HFFc6 (cell line): ENCODE data around the gene HIVEP3. TPM values are rescaled to one million over a fixed set of nuclear protein-coding genes. Genes with fewer than 3 reads are reported as not detected.

ENCODE experiments used
- DNase-seq: peaks from one replicate; pipeline ENCODE4 v3.0.0-alpha.2; 2018
- H3K27ac Mint-ChIP-seq: 2 replicates; pipeline ENCODE4 v1.8.0; 2020; ENCODE audit warnings: mild to moderate bottlenecking, mixed read lengths
- H3K27me3 Mint-ChIP-seq: 2 replicates; pipeline ENCODE4 v1.8.0; 2021; ENCODE audit warnings: mild to moderate bottlenecking, moderate library complexity, mixed read lengths; ENCODE audit not compliant: insufficient read depth
- H3K36me3 Mint-ChIP-seq: 2 replicates; pipeline ENCODE4 v1.8.0; 2021; ENCODE audit warnings: low read depth, mixed read lengths
- H3K4me1 Mint-ChIP-seq: 2 replicates; pipeline ENCODE4 v1.8.0; 2020; ENCODE audit warnings: low read depth, mixed read lengths
- H3K4me3 Mint-ChIP-seq: 2 replicates; pipeline ENCODE4 v1.8.0; 2020; ENCODE audit warnings: mild to moderate bottlenecking, moderate library complexity, mixed read lengths
- H3K9me3 Mint-ChIP-seq: 2 replicates; pipeline ENCODE4 v1.8.0; 2020; ENCODE audit warnings: mild to moderate bottlenecking, mixed read lengths
- CTCF ChIP-seq: fragments of 200-600 bp; sonication (generic); IDR thresholded peaks from 2 replicates; pipeline ENCODE4 v1.5.0; 2021; ENCODE audit warnings: antibody characterized with exemption, mild to moderate bottlenecking
- total RNA-seq, 6 experiments: library from RNA; stranded (reverse); fragmentation: NEBNext Ultra II Directional; extraction: Animal tissue kit (Norgen Biotek cat#: 25700); gene quantifications; 2 replicates in 1 of 6; 3 replicates in 5 of 6; pipeline ENCODE4 v1.2.3, GENCODE V29; 2021

The HIVEP3 gene
- total RNA-seq, 6 experiments from 2014 or later: 7.0 to 9.7 (median 7.9) TPM

- no peak for DNase-seq
- Mint-ChIP-seq H3K27ac (no peak overlapping the region), H3K27me3 (peaks cover 3% of the 10 kb centered on the region), H3K4me3 (no peak overlapping the region), H3K9me3 (no peaks in the 10 kb centered on the region), H3K4me1 (no peaks in the 10 kb centered on the region), H3K36me3 (peaks cover 4% of the 10 kb centered on the region; the same call in 1 of the 2 replicates)
- no peak for TF ChIP-seq CTCF
These were observed 217.7 kb downstream of the HIVEP3 start for GRCh38 chr1:41700986-41701535.

GRCh38 chr1:41700581-41700980 lies 218.1 kb downstream of the HIVEP3 start:
- Mint-ChIP-seq H3K27me3 (peaks cover 3% of the 10 kb centered on the region), H3K4me1 (no peaks in the 10 kb centered on the region), H3K9me3 (no peaks in the 10 kb centered on the region), H3K36me3 (peaks cover 4% of the 10 kb centered on the region; the same call in 1 of the 2 replicates), H3K27ac (no peak overlapping the region), H3K4me3 (no peak overlapping the region)
- no peak for DNase-seq
- TF ChIP-seq CTCF: no peak

GRCh38 chr1:41699861-41700248 lies 218.9 kb downstream of the HIVEP3 start:
- no peak overlapping the region for H3K4me3 Mint-ChIP-seq
- no peaks in the 10 kb centered on the region for H3K9me3 Mint-ChIP-seq
- no peaks in the 10 kb centered on the region for H3K4me1 Mint-ChIP-seq
- H3K27me3 Mint-ChIP-seq: no peaks in the 10 kb centered on the region; the same call in none of the 2 replicates
- DNase-seq: no peak
- H3K36me3 Mint-ChIP-seq: peaks cover 4% of the 10 kb centered on the region; the same call in 1 of the 2 replicates
- TF ChIP-seq CTCF: no peak
- H3K27ac Mint-ChIP-seq: no peak overlapping the region

- Mint-ChIP-seq H3K36me3 (peaks cover 4% of the 10 kb centered on the region; the same call in 1 of the 2 replicates), H3K4me1 (no peaks in the 10 kb centered on the region), H3K27me3 (no peaks in the 10 kb centered on the region; the same call in none of the 2 replicates), H3K27ac (no peak overlapping the region), H3K9me3 (no peaks in the 10 kb centered on the region), H3K4me3 (no peak overlapping the region)
- no peak for TF ChIP-seq CTCF
- DNase-seq: no peak
These were observed 219.5 kb downstream of the HIVEP3 start for GRCh38 chr1:41698916-41699860.

- Mint-ChIP-seq H3K4me1 (no peaks in the 10 kb centered on the region), H3K9me3 (no peaks in the 10 kb centered on the region), H3K27ac (no peak overlapping the region), H3K27me3 (no peaks in the 10 kb centered on the region; the same call in none of the 2 replicates), H3K36me3 (peaks cover 4% of the 10 kb centered on the region; the same call in 1 of the 2 replicates), H3K4me3 (no peak overlapping the region)
- no peak for TF ChIP-seq CTCF
- no peak for DNase-seq
These were observed 222.3 kb downstream of the HIVEP3 start for GRCh38 chr1:41696381-41696780.
